Fibroblast of skin of left biceps (primary cell): Measurements from ENCODE around the gene NOSIP.

Experiments
- DNase-seq, 2 experiments: peaks; one replicate each; pipeline ENCODE4 v3.0.0-alpha.2; 2013; ENCODE audit warnings: low read depth in 2 of 2

The NOSIP gene

GRCh38 chr19:49594993-49595818, 14.8 kb upstream of the NOSIP start:
- no peak for DNase-seq

- no peak for DNase-seq
Measured at GRCh38 chr19:49594157-49594992, 14.0 kb upstream of the NOSIP start.

GRCh38 chr19:49593233-49594113, 13.1 kb upstream of the NOSIP start:
- DNase-seq, result peak; percentile 76 to 77

GRCh38 chr19:49592486-49593232, 12.3 kb upstream of the NOSIP start:
- DNase-seq, result no peak

- no peak for DNase-seq
Measured at GRCh38 chr19:49591731-49592485, 11.6 kb upstream of the NOSIP start.

GRCh38 chr19:49590971-49591730, 10.8 kb upstream of the NOSIP start, which contains the start of gene PRR12:
Gene PRR12, plus strand, starts transcription at chr19:49591182. Its CDS starts 473 bp downstream, at chr19:49591655.
- peak; percentile 44 to 47 for DNase-seq

GRCh38 chr19:49590071-49590970, 10.0 kb upstream of the NOSIP start:
- DNase-seq, result peak; percentile 93

- no peak for DNase-seq
Measured at GRCh38 chr19:49589502-49589905, 9.1 kb upstream of the NOSIP start.

GRCh38 chr19:49588365-49589122, 8.2 kb upstream of the NOSIP start:
- no peak for DNase-seq

- DNase-seq, result no peak
Measured at GRCh38 chr19:49587227-49587626, 6.9 kb upstream of the NOSIP start.

- DNase-seq, result no peak
Measured at GRCh38 chr19:49585023-49585422, 4.7 kb upstream of the NOSIP start.

- DNase-seq, result no peak
Measured at GRCh38 chr19:49583239-49583638, 2.9 kb upstream of the NOSIP start.

GRCh38 chr19:49581007-49581508, 702 bp upstream of the NOSIP start, which contains the start of gene PRRG2:
Gene PRRG2, plus strand, starts transcription at chr19:49581316. Its CDS starts 1,904 bp downstream, at chr19:49583220.
- no peak for DNase-seq

GRCh38 chr19:49579947-49580263, 451 bp downstream of the NOSIP start:
- no peak for DNase-seq

GRCh38 chr19:49579193-49579592, 1.2 kb downstream of the NOSIP start:
- no peak for DNase-seq

- no peak for DNase-seq
Measured at GRCh38 chr19:49574206-49574755, 6.1 kb downstream of the NOSIP start.

- DNase-seq, result no peak
Measured at GRCh38 chr19:49573425-49573824, 6.9 kb downstream of the NOSIP start.
